NCI-H2196 treated with DMSO at 0.1 percent for 48 hours (cell line): ENCODE data around the gene ITK.
"Not testable (repeated sequence)": the region's sequence is repeated elsewhere in the genome, so short reads cannot be mapped to it uniquely, and the experiment has no call there.

Experiments
- DNase-seq: peaks from one replicate; lab custom pipeline; 2025; ENCODE audit not compliant: unreplicated experiment; lab: John Stamatoyannopoulos, UW

Gene ITK

DNA sequence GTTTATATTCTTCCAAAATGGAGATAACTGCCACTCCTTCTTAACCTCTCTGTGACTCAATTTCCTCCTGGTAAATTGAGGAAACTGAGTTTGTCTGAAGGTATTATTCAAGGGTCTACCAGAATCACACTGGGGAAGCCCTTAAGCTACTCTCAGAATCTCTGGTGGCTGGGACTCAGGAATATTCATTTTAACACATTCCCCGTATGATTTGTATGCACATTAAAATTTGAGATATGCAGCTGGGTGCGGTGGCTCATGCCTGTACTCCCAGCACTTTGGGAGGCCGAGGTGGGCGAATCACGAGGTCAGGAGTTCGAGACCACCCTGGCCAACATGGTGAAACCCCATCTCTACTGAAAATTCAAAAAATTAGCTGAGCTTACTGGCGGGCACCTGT lies 64.1 kb downstream of the ITK start:
- not testable (repeated sequence) for DNase-seq

DNA sequence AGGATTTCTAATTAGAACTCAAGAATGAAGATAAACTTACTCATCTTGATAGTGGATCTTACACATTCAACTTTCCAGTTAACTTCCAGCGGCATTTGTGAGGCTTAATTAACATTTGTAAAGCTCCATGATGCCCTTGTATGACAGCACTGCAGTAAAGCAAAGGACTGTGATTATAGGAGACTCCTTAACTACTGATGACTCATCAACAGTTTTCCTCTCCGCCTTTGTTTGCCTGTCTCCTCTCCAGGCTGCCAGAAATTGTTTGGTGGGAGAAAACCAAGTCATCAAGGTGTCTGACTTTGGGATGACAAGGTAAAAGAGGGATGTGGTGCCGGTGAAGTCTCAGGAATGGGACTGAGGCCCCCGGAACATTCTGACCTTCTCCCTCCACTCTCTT lies 64.8 kb downstream of the ITK start:
- no peak for DNase-seq

DNA sequence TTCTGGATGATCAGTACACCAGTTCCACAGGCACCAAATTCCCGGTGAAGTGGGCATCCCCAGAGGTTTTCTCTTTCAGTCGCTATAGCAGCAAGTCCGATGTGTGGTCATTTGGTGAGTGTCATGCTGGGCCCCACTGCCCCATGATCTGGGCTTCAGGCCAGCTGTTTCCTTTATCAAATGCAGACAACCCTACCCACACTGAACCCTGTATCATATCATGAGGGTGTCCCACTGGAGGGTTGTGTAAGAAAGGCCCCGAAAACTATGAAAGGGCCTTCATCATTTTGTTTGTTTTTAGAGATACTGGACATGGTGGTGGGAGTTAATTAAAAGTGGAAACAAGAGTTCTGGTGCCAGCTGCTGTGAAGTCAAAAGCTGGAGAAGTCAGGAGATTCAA lies 65.2 kb downstream of the ITK start:
- DNase-seq = no peak

DNA sequence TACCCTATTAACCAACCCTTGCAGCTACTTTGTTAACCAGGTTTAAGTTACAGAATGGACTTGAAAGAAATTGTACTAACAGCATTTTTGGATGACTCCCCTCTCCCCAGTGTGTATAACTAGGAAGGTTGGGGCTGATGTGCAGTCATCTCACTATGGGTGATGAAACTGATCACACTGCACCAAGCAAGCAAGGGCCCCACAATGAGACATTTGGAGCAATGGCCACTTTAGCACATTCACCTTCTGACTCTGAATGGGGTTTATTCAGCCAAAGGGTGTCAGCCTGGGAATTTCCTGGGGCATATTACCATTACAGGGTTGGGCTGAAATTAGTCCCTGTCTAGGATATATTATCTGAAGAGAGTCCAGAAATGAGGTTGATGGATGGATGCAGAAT lies 66.6 kb downstream of the ITK start:
- DNase-seq = no peak

DNA sequence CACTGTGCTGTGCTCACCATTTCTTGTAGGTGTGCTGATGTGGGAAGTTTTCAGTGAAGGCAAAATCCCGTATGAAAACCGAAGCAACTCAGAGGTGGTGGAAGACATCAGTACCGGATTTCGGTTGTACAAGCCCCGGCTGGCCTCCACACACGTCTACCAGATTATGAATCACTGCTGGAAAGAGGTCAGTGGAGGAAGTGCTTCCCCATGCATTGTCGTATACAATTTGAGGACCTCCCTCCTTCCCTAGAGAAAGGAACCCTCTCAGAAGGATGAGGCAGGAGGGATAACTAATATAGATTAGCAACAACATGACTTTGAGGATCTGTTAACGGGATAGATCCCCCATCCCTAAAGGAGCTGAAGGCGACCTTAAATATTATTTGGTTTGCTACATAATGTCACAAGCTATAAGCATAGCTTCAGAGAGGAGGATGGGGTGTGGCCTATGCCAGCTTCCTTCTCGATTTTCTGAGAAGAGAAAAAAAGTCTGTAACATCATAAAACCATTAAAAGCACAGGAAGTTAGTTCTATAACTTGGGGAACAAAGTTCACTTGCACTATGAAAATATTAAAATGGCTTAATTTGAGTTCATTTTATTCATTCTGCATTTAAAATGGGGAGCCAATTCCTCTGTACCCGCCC lies 68.3 kb downstream of the ITK start:
- no peak for DNase-seq

DNA sequence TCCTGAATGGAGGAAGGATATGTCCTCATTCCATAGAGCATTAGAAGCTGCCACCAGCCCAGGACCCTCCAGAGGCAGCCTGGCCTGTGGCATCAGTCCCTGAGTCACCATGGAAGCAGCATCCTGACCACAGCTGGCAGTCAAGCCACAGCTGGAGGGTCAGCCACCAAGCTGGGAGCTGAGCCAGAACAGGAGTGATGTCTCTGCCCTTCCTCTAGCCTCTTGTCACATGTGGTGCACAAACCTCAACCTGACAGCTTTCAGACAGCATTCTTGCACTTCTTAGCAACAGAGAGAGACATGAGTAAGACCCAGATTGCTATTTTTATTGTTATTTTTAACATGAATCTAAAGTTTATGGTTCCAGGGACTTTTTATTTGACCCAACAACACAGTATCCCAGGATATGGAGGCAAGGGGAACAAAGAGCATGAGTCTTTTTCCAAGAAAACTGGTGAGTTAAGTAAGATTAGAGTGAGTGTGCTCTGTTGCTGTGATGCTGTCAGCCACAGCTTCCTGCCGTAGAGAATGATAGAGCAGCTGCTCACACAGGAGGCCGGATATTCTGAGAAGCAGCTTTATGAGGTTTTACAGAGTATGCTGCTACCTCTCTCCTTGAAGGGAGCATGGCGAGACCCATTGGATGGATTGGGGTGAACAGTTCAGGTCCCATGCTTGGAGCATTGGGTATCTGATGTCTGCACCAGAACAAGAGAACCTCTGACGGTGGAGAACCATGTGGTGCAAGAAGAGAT lies 72.2 kb downstream of the ITK start:
- DNase-seq = no peak

DNA sequence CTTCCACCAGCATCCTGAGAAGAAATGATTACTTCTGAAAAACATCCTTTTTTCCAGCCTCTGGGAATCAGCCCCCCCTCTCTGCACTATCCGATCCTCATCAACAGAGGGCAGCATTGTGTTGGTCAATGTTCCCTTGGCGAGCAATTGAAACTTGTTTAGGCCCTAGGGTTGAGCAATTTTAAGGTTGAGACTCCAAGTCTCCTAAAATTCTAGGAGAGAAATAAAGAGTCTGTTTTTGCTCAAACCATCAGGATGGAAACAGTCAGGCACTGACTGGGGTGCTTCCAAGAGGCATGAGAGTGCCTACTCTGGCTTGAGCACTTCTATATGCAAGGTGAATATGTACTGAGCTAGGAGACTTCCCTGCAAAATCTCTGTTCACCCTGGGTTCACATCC lies 72.9 kb downstream of the ITK start:
- DNase-seq = peak; percentile 17

DNA sequence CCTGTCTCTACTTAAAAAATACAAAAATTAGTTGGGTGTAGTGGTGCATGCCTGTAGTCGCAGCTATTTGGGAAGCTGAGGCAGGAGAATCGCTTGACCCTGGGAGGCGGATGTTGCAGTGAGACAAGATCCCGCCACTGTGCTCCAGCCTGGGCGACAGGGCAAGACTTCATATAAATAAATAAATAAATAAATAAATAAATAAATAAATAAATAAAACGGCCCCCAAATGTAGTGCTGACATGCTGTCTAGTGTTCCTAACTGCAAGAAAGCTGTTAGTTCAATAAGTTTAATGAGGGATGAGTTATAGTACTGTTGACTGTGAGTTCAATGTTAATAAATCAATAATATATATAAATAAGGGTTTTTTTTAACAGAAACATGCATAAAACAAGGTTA lies 77.8 kb downstream of the ITK start:
- DNase-seq = no peak

DNA sequence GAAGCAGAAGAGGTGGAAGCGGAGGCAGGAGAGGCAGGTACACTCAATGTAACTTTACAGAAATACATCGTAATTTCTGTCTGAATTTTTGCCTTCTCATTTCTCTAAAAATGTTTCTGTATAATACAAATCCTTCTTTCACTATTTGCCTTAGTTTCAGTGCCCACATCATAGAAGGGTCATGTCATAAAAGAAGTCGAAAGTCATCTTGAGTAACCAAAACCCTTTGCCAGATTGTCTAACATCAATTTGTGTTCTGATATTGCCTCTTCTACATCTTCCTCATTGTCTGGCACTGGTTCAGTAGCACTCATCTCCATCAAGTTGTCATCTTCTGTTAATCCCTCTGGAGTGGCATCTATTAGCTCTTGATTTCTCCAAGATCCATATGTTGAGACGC lies 79.1 kb downstream of the ITK start:
- no peak for DNase-seq

DNA sequence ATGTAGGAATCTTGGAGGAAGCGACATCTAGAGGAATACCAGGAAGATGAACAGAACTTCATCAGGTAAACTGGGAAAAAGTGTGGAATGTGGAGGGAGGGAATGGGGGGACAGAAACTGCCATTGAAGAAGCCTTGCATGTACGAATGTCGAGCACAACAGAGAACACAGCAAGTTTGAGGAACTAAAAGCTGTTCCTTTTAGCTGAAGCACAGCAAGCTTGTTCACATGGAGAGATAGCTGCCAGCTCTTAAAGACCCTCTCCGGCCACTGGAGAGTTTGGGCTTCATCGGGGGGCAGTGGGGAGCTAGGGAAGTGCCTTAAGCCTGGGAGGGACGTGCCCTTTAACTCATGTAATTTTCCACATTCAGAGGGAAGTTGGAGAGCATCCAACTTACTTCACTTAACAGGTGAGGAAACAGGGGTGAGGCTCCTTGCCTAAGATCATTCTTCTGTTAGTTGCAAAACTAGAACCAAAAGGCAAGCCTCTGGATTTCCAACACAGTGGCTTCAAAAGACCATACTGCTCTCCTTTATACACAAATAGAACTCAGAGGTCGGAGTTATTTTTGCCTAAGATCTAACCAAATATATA lies 83.0 kb downstream of the ITK start:
- no peak for DNase-seq

DNA sequence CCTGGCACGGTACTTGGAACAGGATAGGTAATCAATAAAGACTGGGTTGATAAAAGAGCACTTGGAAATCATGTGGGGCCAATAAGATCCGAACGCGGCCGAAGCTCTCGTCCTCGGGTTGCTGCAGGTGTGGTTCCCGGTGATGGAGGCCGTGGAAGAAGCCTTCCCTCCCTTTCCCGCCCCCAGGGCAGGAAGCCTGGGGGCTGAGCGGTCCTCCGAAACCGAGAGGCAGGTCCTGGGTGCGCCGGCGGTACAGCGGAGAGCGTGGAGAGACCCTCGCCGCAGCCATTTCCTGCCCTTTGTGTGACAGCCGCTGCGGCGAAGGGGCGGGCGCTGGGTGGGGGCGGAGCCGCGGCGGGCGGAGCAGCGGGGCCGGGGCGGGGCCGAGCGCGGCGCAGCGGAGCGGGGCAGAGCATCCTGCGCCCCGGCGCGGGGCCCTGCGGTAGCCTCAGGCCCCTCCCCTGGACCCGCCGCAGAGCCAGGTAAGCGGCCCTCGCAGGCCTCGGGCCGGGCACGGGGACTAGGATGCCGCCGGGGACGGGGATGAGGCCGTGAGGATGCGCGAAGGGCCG lies 85.2 kb downstream of the ITK start, which contains the start of gene CYFIP2:
Gene CYFIP2, plus strand, starts transcription at position 410 of the 572 bp plus-strand sequence. CDS start 19,239 bp downstream, outside the sequence.
- DNase-seq = peak; percentile 56

DNA sequence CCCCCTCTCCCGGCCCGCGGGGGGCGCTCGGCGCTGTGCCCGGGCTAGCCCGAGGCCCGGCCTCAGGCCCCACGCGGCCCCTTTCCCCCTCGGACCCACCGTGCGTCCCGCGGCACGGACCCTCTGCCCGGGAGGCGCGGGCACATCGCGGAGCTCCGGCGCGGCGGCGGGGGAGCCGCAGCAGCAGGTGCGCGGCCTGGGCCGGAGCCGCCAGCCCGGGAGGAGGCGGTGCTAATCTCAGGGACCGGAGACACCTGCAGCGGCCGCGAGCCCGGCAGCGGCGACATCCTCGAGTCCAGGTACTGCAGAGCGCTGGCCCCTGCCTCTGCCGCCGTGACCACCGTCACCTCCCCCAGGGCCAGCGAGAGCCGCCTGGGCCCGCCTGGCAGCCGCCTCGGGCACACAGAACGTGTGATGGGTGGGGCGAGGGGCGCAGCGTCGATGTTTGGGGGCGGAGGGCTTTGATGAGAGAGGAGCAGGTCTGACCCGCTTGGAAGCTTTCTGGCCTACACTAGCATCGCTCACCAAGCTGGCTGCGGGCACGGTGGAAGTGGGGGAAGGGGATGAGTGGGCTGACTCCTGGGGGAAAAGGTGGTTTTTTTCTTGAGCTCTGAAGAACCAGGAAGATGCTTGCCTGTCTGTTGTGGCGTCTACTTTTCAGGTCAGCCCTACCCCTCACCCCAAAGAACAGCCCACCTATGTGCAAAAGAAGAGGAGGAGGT lies 85.8 kb downstream of the ITK start:
- no peak for DNase-seq

DNA sequence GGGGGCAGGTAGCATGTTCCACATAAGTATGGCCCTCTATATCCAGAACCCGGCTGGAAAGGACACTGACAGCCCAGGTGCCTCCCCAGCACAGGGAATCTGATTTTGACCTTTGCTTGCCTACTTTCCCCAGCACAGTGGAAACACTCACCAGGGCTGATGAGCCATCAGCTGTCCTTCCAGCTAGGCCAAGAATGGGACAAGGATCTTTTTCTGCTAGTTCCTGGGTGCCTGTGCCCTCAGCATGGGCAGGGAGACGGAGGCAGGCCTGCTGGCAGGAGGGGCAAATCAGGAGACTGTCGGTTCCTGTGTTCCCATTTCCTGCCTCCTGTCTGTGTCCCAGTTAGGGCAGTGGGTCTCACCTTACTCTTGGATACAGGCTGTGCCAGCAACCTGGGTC lies 86.4 kb downstream of the ITK start:
- no peak for DNase-seq

DNA sequence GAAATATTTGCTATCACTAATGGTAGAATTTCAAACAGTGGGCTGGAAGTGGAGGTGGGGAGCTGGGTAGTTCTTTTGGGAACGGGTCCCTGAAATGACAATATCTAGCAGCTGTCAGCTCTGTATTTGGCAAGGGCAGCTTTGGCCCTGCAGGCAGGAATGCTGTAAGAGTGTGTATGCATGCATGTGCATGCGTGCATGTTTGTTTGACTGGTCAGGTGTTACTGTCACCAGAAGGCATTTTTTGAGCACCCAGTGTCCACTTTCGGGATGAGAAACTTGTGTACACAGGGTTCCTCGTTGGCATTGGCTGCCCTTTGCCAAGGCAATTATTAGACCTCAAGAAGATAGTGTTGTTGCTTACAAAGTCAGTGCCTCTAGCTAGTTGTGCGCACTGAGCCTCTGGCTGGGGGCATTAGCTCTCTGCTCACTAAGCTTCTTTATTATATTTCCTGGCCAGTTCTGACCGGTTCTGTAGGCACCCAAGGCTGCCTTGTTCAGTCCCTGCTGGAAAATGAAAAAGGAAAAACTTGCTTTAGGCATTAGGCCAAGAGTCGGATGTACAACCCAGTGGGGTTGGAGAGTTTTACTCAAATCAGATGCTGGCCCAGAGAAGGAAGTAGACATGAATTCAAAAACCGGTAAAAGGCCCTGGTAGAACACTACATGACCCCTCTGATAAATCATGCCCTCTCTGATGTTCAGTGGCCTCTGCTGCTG lies 87.3 kb downstream of the ITK start:
- no peak for DNase-seq

DNA sequence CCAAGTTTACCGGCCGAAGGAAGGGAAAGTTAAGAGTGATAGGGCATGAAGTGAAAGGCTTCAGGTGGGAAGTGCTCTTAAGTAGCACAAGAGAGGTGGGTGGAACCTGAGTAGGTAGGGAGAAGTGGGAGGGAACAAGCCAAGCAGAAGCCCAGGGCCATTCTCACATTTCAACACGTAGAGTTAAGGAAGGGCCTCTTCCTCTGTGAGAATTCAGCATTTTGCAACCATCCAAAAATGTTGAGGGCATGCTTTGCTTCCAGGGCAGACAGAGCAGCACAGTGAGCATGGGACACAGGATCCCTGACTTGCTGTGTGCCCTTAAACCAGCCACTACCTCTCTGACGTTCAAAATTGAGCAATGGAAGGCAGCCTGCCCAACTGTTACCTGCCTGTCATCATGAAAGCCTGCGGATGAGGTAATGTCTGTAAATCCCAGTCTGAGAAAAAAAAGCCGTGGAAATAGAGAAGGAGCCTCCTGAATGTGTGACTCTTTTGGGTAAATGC lies 88.6 kb downstream of the ITK start:
- no peak for DNase-seq

DNA sequence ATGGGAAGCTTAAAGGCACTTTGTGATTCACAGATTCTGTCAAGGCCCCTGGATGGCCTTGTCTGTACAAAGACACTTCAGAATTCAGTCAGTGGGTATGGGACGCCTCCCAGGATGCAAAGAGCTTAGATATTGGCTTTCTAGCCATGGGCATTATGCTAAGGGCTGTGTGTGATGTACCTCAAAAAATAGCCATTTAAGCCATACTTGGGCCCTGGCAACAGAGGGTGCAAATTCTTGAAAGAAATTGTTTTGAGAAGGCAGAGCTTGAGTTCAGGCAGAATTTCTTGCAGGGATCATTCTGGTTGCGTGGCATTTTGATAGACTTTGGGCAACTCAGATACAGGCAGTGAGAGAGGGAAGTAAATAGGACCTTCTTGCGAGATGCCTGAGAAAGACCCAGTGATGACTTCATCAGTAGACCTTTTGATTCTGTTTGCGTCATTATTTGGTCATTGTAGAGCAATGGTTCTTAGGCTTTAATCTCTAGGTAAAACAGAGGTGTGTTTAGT lies 89.2 kb downstream of the ITK start:
- DNase-seq = no peak

DNA sequence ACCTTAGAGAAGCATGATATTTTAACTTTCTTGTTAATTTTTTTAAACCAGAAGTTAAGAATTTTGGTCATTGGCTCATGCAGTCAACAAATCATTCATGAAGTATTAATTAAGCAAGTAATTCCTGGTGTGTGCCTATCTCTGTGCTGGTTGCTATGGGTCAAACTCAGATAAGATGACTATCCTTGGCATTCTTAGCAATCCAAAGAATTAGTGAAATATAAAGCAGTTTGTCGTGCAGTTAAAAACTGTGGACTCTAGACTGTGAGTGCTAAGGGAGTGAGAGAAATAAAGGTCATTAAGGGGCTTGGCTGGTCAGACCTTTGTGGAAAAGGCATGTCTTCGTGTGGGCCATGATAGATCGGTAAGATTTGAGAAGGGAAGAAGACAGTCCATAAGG lies 90.1 kb downstream of the ITK start:
- DNase-seq = no peak

DNA sequence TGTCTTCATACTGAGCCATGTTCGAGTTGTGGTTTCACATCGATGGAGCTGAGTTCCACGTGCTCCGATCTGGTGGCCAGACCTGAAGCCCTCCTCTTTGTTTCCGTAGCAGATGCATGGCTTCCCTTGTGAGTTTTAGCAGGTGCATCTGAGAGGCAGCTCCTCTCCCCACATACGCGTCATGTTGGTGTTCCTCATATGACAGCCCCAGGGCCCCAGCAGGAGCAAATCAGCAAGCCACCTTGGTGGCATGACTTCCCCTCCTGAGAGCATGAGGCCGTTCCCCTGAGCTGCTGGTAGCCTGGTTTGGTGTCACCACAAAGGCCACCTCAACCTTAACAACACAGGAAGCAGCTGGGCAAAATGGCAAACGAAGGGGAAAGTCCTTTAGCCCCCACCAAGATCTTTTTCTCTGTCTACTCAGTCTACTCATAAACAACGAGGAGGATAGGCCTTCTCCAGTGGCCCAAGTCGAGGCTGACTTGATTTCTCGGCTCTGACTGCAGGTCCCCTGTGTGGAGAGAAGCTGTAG lies 91.2 kb downstream of the ITK start:
- DNase-seq = no peak

DNA sequence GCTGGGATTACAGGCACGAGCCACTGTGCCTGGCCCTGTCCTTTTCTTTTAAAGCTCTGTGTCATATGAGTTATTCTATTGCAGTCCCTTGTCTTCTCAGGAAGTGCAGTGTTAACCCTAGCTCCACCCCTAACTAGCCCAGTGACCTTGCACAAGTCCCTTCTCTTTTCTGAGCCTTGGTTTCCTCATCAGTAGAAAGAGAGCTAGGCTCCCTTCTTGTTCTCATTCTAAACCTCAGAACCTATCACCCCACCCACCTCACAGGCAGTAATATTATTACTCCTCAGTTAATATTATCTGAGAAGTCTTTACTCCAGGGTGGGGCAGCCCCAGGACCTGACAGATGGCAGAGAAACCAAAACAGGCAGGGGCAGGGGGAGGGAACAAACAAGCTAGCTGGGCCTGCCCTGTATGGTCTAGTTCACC lies 92.5 kb downstream of the ITK start:
- DNase-seq = no peak

DNA sequence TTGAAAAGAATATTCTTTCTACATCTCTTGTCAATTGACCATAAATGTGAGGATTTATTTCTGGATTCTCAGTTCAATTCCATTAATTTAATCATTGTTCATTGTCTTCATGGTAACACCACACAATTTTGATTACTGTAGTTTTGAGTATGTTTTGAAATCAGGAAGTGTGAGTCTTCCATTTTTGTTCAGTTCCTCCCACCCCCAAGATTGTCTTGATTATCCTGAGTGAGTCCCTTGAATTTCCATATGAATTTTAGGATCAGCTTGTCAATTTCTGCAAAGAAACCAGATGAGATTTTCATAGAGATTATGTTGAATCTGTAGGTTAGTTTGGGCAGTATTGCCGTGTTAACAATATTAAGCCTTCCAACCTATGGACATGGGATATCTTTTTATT lies 94.8 kb downstream of the ITK start:
- DNase-seq = no peak
